DMS 273 (cell line): ENCODE data around the gene RIPOR2.
A peak's percentile ranks its signal among the peaks of the same experiment; 100 is the strongest.

Experiments used
- DNase-seq: peaks from one replicate; lab custom pipeline; 2025; ENCODE audit not compliant: unreplicated experiment; lab: John Stamatoyannopoulos, UW

The RIPOR2 gene

DNA sequence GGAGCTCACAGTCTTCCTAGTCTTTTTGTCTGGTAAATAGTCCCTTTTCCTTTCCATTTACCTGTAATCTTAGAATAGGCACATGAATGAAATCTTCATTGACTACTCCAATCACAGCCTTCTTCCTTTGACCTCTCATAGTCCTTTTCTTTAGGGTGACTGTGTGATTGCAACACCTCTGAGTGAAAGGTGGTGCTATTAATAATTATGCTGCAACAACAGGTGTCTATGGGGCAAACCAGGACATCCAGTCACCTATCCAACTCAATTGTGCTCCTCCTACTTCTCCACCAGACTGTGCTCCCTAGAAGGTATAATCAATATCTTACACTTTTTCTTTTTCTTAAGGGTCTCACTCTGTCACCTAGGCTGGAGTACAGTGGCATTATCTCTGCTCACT is 29.4 kb downstream of the RIPOR2 start:
- DNase-seq, result no peak

DNA sequence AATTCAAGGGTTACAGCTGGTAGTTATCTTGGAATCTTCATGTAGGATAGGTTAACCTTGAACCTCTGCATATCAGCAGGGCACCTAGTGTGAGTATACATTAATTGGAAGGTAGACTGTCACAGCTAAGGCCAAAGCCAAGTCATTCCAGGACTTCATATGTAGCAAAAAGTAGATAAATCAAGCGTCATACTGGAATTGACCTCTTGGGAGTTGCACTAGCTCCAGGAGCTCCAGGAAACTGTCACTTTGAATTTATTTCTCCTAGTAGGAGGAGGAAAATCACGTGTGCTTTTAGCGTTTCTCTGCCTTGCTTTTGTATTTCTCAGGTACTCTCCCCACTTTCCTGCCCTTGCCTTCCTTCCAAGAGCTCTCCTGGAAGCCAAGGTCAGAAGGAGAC is 30.3 kb downstream of the RIPOR2 start:
- no peak for DNase-seq

DNA sequence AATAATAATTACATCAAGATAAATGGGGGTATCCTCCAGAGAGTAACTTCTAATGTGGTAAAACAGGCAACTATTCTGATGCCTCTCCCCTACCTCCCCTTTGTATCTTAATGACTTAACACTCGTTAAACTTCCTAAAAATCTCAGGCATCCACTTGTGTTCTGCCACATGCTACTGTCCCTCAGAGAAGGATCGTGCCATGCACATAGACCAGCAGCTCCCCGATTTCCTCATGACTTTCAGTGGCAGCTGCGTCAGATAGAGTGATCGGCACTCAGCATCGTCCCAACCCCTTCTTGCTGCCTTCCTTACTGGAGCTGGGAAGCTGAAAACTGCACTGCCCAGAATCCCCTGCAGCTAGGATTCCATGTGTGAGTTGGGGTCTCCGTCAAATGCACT is 32.1 kb downstream of the RIPOR2 start:
- no peak for DNase-seq

DNA sequence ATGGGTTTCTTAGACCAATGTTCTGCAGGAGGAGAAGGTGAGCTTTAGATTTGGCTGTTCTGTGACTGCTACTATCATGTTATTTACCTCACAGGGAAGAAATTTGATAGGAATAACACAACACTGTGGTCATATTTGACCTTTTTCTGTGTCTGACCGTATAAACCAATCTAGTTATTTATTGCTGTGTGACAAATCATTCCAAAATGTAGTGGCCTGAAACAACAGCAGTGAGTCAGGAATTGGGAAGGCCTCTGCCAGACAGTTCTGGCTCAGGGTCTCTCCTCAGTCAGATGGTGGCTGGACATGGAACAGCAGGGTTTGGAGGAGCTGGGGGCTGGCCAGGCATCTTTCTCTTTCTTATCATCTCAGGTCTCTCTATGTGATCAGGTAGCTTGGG is 33.0 kb downstream of the RIPOR2 start:
- no peak for DNase-seq

DNA sequence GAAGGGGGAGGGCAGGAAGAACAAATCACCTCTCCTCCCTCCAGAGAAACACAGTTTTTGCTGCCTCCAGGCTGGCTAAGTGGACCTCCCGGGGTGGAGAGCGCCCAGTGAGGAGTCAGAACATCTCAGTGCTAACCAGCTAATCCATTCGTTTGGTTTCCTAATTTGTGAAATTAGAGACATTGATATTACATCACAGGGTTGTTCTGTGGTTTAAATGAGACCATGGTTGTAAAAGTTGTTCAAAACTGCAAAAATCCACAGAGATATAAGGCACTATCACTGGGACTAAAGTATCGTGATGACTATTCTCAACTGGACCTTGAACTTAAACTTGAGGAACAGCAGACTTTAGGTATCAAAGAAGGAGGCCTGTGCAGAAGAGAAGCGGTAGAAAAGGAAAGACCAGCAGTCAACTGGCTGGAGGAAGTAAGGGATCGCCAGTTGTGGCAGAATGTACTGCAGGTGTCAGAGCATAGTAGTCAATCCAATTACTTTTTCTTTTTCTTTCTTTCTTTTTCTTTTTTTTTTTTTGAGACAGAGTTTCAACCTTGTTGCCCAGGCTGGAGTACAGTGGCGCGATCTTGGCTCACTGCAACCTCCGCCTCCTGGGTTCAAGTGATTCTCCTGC is 33.9 kb downstream of the RIPOR2 start:
- no peak for DNase-seq

DNA sequence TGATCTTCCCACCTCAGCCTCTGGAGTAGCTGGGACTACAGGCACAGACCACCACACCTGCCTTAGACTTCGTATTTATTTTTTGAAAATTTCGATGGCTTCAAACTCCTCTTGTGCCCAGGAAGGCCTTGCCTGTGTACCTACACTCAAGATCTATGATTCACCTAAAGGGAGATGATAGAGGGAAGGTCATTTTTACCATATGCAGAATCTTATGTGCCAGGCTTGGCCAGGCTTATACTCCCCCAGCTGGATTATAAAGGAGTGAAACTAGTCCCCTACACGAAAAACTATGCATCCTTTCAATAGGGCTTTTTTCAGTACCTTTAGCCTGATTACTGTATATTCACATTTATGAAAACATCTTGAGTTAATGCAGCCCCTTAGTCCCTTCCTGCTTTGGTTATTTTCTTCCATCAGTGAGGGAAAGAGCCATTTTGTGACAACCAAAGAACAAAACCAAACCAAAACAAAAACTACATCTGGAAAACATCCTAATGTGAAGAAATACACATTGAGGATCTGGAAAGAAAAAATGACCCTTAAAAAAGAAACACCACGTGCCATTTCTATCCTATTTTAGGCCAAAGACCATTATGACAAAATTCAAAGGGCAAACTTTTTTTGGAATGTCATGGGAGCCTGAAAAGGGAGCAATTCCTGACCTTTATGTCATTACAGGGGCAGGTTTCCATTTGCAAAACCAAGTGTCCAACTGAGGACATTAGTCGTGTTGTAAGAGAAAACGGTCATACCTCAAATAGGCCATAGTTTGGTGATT is 34.7 kb downstream of the RIPOR2 start:
- DNase-seq, result no peak

DNA sequence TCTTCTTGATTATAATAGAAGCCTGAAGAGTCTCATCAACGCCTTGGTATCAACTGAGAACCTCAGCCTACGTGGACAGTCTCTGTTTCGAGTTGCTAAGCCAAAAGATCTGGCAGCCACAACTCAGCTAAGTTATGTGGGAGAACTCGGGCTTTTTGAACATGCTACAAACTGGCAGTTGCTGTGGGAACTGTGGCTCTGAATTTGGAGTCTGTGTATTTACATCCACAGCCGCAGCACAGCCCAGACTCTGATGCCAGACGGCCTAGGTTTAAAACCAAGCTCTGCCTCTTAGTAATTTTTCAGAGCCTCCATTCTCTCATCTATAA is 35.8 kb downstream of the RIPOR2 start:
- DNase-seq, result no peak

DNA sequence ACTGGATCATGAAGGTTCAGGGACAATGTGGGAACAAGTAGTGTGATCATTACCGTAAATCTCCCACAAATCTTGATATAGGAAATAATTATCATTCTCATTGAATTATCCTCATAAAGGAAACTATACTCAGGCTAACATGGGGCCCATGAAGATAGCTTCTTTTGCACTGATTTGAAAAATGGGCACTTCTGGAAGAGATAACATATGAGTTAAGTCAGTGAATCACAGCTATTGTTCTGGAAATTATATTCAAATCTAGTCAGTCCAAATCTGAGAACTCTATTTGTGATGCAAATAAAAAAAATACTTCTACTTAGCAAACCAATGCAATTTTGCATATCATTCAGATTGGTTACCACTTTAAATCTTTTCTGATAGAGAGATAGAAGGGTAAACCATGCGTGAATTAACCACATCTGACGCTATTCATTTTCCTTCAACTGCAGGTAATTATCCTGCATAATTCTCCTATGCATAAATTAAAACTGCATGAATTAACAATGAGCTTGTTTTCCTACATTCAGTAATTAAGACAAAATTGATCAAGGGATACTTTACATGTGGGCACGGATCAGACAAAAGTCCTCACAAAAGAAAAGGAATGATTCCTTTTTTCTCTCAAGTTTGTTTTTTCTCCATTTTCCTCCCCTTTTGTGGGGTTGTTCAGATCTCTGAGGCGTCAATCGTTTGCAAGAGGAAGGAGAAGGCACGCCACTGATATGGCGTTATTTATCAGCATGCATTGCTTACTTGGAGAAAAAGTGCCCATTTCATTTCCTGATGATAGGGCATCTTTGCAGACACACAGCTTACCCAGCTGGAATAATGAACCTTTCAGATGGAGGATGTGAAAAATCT is 36.4 kb downstream of the RIPOR2 start:
- no peak for DNase-seq

DNA sequence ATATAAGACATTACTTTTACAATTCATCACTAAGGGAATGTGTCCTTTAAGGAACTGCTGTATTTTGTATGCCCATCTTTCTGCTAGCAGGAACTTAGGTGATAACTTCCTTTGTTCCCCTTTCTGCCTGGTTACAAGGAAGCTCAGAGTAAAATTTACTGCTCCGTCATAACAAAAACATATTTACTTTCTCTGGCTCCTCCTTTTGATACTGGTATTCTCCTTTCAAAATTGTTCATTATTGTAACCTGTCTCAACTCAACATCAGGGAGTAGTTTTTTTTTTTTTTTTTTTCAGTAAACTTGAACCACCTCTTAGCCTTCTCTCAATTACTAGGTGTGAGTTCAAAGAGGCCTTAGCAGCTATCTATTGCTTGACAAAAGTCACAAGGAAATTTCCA is 37.1 kb downstream of the RIPOR2 start:
- no peak for DNase-seq

DNA sequence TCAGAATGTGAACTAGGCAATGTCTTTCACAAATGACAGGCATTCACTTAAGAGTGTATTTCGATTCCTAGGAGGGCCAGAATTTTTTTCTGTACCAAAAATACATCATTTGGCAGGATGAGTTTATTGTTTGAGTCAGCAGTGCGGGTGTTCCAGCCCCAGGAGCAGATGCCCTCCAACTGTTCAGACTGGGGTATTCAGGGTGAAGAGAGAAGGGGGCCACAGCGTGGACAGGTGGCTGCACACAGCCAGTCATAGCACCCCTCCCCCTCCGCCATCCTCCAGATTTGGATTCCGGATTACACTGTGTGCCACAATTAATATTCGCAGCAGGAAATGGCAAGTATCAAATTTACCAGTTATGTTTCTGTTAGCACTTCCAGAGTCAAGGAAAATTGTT is 38.6 kb downstream of the RIPOR2 start:
- peak; percentile 23 for DNase-seq

DNA sequence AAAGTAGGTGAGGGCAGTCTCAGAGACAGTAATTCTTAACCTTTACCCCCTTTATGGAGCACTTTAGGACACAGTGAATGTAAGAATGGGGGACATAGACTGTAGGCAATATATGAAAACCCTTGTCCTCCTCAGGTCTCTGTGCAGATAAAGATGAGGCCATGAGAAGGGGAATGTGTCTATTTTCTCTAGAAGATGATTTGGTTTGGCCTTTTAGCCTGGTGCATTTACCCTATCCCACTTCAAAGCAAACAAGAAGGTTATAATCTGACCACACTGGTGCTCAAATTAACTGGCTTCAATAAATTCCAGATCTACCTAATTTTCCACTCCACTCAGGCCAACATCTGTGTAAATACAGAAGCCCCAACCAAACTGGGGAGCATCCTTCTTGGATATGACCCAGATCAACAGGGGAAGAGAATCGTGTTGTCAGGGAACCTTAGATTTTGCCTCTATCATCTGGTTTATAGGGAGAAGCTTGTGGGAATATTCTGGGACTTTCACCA is 42.4 kb downstream of the RIPOR2 start:
- no peak for DNase-seq

DNA sequence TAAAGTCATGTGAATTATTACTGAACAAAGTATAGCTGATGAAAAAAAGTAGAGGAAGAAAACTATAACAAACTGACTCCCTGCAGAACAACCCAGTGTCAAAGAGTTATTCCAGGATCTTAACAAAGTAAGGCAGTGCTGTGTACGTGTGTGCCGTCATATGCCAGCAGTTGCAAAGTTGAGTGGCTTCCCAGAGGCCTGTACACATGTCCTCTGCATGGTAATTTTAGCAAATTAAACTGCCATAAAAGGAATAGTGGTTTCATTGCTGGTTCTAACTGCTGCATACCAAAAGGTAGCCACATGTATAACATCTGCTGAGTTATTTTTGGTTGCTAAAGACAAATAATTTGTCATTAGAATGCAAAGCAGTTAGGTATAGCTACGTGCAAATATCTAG is 44.8 kb downstream of the RIPOR2 start:
- DNase-seq, result peak; percentile 78

DNA sequence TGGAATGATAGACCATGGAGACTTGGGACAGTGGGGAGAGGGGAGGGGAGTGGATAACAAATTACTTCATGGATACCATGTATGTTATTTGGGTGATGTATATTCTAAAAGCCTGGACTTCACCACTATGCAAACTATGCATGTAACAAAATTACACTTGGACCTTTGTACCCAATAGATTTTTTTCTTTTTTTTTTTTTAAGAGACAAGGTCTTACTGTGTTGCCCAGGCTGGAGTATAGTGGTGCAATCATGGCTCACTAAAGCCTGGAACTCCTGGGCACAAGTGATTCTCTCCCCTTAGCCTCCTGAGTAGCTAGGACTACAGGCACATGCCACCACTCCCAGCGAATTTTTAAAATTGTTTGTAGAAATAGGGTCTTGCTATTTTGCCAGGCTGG is 45.3 kb downstream of the RIPOR2 start:
- no peak for DNase-seq

DNA sequence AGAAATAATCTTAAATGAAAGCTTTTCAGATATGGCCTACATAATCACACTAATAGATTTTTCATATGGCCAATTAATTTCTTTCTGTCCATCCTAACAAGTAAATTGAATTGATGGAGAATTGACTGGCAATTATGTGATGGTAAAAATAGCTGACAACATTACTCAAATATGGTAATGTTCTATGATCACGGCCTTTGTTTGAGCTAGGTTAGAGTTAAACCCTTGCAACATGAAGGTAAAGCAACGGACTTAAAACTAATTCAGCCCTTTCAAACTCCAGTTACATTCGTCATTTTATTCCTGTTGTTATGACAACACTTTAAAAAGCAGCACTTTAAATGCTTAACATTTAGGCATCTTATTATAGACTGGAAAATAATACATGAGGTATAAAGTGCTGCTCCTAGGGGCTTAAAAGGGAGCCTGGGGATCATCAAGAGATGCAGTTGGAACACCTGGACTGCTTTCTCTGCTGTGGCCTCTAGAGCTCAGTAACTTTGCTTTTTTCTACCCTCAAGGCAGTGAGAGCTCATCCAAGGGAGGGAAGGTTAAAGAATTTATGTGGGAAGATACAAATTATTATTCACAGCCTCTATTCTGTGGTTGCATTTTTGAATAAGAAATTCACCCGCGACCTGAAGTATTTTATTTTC is 46.9 kb downstream of the RIPOR2 start:
- DNase-seq, result peak; percentile 25

DNA sequence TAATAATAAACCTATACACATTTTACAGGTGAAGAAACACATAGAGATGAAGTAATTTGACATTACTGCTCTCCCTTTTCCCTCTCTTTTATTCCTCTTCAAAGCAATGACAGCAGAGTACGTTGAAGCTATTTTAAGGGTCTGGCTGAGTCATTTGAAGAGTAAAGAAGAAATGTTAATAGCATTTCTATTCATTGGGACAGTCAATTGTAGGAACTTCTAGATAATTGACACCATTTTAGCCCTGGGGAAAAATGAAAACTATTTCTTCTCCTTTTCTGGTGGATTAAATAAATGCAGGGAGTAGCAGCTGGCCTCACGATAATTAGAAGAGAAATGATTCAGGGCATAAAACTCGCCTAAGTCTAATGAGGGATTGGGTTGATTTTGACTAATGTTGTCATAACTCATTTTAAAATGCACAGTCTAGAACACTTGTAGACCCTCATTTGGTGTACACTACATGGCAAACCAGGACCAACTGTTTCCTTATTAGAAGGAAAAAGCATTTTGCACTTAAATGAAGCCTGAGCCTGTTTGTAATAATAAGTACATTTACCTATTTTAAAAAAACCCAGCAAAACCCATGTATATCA is 48.1 kb downstream of the RIPOR2 start:
- DNase-seq, result no peak

DNA sequence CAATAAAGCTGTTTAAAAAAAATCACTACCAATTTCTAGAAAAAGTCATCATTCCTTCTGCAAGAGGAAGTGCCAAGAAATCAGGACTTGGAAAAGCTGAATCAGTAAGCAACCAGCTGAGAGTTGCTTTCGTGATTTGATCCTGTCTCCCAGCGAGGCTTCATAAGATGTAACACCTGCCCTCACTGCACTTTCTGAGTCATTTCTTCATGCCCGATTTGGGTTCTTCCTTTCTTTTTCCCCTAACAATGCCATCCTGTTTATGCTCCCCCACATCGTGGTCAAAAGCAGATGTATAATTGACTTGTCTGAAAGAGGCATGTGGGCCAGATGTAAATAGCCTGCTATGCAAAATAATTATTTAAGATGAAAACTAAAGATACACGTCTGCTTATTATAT is 52.1 kb downstream of the RIPOR2 start:
- DNase-seq, result no peak

DNA sequence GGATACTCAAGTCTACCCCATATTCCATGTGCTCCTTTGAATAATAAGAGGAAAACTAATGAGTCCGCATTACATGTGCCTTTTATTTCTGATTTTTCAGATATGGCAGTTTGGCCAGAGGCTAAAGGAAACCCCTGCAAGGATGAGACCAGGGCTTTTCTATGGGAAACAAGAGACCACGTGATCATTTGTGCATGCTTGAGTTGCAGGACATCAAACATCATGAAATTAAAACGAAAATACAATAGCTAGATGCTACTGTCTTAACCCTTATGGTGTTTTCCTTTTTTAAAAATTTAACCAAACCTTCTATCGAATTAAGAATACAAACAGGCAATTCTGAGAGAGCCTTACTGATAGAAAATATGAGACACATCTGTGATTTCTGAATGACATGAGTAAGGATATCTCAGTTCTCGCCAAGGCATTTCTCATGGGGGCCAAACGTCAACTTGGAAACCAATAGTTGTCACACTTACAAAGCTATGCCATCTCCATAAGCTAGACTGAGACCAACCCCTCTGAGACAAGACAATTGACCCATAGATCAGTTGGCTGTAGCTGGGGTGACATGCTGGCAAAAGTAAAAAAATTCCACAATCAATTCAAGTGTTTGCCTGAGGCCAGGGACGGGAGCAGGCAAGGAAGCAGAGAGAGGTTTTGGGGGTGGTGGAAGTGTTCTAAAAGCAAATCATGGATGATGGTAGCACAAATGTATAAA is 52.8 kb downstream of the RIPOR2 start:
- no peak for DNase-seq

DNA sequence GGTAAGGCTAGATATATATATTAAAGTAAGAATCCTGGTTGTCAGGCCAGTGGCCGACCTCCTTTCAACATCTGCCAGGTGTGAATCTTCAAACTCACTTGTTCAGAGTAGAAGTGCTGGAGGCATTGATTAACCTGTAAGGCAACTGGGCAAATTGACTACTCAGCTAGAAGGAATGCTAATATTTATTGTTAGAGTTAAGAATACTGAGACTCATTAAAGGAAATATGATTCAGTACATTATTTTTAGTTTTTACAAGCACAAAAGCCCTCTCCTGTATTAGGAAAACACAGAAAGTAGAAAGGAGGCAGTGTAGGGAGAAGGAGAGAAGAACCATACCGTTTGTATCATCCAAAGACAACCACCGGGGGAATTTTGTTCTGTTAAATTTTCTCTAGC is 53.5 kb downstream of the RIPOR2 start:
- no peak for DNase-seq

DNA sequence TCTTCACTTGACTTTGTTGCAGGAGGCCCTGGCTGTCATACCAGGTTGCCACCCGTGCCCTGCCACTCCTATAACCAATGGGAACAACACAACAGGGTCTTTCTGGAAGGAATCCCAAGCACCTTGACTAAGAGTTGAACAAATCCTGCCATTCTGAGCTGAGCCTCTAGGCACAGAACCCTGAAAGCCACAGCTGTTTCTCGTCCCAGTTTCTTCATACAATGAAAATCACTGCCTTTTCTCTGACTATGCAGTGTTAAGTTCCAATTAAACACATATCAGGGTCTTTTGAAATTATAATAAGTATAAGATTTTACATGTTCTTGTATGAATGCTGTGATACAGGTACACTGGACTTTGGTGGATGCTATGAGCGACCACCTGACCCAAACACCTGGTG is 54.4 kb downstream of the RIPOR2 start:
- no peak for DNase-seq

DNA sequence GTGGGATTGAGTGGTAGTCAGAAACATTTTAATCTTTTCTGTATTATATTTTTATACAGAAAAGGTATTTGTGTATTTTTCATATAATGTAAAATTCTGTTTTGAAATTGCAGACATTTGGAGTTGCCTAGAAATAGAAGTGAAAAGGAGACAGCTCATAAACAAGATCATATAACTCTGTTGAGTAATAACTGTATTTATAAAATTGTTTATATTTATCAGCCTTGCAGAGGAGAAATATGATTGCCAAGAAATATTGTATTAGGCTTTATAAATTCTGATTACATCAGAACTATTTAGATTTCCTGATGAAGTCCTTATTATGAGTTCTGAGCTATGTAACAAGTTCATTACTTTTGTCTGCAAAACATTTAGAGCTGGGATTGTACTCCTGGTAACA is 55.3 kb downstream of the RIPOR2 start:
- no peak for DNase-seq
